Hematopoietic multipotent progenitor cell treated with erythropoietin and hydrocortisone succinate and interleukin-3 and kit ligand, for 6 days (in vitro differentiated cells): ENCODE results near the gene CMBL.
"Not testable (repeated sequence)": the region's sequence is repeated elsewhere in the genome, so short reads cannot be mapped to it uniquely, and the experiment has no call there.

ENCODE experiments used
- DNase-seq: peaks from one replicate; pipeline ENCODE4 v3.0.0-alpha.2; 2015

CMBL gene

DNA sequence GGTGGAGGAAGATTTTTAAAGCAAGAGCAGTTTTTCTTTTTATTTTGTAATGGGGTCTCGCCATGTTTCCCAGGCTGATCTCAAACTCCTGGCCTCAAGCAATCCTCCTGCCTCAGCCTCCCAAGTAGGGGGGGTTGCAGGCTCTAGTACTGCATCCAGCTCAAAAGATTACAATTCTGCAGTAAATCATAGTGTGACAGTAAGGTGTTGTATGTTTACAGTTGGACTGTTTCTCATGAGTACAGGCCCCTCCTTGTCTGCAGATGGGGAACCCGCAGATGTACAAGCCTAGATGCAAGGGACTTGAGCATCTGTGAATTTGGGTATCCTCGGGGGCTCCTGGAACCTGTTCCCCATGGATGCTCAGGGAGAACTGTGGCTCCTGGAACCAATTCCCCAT is 54.3 kb downstream of the CMBL start:
- DNase-seq = no peak

DNA sequence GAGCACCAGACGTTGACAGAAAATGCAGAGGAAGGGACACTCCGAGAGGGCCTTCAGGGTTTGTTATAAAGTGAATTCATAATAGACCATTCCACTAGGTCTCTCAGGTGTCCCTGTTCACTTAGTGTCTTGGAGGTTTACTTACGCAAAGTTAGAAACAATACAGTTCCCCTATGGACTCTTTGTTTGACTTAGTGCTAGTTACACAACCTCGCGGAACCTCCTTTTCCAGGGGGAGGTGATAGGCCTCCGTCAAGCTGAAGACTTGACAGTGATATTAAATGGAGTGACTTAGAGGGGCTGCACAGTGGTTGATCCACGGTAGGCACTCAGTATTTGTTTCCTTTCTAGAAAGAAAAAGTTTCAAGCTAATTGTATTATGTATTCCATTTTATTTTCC is 56.3 kb downstream of the CMBL start:
- DNase-seq = no peak

DNA sequence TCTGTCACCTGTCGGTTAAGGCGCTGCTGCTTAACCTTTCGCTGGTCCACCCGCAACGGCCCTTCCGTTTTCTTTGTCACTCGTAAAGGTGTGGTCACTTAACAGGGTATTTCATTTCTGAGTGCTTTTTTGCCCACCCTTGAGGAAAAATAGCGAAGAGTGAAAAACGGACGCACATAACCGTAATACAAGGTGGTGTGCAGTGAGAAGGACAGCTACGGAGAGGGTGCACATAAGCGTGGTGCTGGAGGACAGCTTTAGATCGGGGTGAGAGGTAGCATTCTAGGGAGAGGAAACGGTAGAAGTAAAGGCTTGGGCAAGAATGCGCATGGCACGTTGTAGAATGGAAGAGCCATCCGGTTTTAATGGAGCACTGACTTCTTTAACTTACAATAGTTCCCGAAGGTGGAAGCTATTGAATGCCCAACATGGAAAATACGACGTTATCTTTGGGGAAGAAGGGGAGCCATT is 56.9 kb downstream of the CMBL start:
- peak; percentile 62 for DNase-seq

DNA sequence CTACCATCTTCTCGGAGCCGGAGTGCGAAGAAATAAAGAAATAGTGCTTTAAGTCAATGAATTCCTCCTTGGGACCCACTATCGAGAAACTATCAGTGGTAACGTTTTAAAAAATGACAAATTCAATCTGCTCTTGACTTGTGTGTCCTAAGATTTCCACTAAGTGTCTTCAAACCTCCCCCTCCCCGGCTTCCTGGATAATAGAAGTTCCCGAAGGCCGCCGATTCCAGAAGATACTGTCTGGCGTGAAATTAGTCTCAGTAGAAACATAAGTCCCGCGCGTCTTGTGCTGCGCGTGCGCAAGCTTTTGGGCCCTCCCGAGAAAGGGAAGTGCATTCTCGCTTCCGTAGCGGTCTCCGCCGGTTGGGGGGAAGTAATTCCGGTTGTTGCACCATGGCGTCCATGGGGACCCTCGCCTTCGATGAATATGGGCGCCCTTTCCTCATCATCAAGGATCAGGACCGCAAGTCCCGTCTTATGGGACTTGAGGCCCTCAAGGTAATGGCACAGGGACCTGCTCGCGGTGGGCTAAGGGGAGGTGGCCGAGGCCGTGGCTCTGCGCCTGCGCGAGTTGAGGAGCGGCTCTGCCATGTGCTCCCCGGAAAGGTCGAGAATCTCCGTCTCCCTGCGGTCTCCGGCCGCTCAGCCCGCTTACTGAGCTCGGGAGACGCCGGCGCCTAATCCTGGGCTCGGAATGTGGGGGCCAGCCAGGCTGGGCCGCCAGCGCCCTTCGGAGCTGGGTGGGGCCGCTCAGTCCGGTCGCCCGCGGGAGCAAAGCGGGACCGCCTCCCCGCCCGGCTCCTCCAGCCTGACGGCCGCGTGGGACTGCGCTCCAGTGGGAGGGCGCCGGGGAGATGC is 57.5 kb downstream of the CMBL start, which contains the start of gene CCT5:
CCT5 (plus strand) TSS at position 333 of the 858 bp plus-strand sequence; CDS start at position 394, 61 bp downstream.
- peak; percentile 99 for DNase-seq

DNA sequence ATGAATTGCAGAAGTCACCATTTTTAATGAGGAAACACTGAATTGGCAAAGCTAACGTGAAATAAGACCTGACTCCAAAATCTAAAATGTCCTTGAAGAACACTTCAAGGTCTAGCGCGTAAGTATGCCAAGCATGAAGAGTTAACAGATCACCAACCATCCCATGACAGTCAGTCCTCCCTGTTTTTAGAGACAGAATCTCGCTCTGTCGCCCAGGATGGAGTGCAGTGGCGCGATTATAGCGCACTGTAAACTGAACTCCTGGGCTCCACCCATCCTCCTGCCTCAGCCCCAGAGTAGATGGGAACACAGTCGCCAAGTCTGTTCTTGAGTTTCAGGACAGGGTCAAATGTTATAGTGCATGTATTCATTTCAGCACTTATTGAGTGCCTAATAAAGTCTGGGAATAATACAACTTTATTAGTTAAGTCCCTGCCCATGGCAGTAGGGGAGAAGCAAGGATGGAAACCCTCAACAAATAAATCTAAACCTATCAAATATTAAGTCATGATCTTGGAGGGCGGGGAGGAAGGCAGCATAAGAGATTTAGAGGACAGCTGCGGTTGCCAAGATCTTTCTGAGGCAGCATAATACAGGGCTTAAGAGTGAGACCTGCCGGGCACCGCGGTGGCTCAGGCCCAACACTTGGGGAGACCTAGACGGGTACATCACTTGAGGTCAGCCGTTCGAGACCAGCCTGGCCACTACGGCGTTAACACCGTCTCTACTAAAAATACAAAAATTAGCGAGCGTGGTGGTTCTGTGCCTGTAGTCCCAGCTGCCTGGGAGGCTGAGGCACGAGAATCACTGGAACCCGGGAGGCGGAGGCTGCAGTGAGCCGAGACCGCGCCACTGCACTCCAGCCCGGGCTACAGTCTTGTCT is 59.1 kb downstream of the CMBL start:
- peak; percentile 44 for DNase-seq

DNA sequence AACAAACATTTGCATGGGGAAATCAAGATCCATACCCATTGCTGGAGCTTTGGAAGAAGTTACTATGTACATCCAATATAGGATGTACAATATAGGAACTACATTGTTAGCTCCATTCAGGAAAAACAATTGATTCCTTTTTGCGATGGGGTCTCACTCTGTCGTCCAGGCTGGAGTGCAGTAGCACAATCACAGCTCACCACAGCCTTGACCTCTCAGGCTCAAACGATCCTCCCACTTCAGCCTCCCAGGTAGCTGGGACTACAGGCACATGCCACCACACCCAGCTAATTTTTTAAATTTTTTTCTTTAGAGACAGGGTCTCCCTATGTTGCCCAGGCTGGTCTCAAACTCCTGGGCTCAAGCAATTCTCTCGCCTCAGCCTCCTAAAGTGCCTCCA is 60.5 kb downstream of the CMBL start:
- not testable (repeated sequence) for DNase-seq

DNA sequence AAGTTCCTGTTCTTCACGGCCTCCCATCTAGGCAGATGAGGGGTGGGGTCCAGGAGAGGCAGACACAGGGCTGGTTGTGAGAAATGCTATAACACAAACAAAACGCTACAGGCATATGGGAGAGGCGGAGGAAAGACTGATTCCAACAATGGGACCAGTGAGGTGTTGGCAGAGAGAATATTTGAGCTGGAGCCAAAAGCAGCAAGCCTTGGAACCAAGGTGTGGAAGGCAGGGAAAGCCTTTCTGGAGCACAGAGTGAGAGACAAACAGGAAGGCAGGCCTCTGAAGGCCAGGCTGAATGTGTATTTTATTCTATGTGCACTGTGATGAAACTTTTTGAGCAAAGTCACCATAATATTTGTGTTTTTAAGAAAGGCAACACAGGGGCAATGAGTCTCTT is 60.9 kb downstream of the CMBL start:
- no peak for DNase-seq

DNA sequence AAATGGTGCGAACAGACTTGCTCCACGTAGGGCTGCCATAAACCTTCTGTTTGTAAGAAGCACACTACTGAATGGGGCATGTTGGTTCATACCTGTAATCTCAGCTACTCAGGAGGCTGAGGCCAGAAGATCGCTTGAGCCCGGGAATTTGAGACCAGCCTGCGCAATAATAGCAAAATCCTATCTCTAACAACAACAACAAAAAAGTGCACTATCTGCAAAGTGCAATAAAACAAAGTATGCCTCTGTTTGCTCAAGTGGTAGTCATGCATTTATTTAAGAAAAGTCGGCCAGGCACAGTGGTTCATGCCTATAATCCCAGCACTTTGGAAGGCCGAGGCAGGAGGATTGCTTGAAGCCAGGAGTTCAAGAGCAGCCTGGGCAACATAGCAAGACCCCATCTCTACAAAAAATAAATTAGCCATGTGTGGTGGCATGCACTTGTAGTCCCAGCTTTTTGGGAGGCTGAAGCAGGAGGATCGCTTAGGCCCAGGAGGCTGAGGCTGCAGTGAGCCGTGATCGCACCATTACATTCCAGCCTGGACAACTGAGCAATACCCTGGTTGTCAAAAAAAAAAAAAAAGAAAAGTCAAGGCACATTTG is 63.3 kb downstream of the CMBL start:
- no peak for DNase-seq

DNA sequence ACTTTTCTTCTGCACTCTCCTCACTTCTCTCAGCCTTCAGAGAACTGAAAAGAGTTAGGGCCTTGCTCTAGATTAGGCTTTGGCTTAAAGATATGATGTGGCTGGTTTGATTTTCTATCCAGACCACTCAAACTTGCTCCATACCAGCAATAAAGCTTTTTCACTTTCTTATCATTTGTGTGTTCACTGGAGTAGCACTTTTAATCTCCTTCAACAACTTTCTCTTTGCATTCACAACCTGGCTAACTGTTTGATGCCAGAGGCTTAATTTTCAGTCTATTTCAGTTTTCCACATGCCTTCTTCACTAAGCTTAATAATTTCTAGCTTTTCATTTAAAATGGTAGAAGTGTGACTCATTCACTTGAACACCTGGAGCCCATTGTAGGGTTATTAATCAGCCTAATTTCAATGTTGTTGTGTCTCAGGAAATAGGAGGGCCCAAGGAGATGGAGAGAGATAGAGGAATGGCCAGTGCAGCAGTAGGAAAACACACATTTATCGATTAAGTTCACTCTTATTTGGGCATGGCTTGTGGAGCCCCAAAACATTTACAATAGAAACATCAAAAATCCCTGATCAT is 64.0 kb downstream of the CMBL start:
- no peak for DNase-seq

DNA sequence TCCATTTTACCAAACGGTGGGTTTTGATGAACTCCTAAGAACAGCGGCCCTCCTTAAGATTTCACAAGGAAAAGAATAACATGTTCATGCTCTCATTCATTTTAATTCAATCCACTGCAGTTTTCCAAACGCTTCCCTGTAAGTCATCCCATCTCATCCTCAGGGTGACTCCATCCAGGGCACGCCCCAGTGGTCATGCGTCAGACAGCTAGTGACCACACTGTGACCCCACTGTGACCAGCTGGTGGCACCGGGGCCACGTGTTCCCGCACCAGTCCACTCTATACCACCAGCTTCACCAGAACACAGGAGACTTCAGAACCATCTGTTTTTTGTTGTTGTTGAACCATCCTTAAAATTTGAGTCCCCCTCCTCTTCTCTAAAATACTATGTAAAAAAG is 72.4 kb downstream of the CMBL start:
- no peak for DNase-seq

DNA sequence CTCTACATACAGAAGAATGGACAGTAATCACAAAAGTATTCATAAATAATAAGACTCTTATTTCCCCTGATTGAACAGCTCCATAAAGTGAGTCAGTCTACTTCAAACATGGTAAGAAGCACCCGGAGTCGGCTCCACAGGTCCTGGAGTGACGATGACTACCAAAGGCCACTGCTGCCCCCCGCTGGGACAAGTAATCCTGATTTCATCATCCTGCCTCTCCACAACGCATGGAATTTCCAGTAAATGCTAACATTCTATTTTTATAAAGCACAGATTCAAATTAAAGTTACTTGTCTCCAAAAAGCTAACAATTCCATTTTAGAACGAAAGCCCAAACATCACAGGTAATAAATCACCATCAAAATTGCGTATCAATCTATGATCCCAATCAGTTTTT is 74.2 kb downstream of the CMBL start:
- DNase-seq = no peak

DNA sequence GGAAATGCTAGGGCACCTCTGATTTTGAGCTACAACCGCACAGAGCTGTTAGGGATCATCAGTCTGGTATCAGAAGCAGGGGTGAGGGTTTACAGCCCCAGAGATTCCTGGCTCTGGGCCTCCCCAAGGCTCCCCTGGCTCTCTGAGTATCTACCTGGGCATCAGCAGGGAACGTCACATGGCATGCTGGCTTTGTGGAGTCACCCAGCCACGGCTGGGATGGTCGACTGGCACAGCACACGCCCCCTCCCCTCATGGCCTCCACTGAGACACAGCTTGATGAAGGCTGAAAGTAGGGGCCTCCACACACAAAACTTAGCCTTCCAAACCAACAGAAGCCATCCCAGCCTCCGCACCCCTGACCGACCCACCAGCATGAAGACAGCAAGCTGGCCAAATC is 74.7 kb downstream of the CMBL start:
- DNase-seq = no peak

DNA sequence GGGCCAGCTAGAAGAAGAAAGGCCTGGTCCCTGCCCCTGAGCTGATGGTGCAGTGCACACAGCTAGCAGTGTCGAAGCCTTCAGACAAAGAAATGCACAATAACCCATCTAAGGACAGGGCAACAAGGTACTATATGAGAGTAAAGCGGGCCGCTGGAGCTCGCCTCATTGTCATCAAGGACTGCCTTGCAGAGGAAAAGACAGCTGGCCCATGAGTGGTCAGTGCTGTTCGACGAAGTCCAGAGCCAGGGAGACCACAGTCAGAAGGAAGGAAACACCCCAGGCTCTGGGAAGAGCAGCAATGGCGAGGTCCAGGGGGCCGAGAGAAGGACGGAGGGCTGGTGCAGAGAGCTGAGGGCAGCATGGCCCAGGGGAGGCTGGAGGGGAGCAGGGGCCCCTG is 75.3 kb downstream of the CMBL start:
- no peak for DNase-seq

DNA sequence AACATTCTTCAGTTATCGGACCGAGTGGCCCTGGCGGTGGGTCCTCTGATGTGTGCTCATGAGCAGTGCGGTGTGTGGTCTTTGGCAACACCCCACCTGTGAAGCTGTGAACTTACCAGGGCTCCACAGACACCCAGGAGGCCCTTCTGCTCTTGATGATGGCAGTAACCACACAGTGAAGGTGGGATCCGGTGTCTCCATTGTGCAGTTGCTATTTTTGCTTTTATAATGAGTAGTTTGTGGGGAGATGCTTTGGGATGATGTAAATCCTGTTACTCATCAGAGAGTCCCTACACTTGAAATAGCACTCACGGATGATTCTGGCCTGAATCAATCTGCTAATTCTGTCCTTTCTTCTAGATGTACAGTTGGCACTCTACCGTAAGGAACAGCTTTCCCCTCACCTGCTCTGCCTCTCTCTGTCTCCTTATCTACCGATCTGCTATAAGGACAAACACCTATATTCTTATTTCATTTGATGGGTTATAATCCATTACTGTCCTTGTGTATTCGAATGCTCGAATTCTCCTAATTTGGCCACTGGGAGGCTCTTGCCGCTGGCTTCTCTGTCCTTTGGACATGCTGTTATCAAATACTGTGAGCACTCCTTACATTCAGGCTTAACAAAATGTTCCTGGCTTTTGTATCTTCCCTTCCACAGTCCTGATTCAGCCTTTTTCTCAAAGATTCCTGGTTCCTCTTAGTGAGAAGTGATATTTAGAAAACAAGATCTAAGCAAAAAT is 78.2 kb downstream of the CMBL start:
- DNase-seq = peak; percentile 15

DNA sequence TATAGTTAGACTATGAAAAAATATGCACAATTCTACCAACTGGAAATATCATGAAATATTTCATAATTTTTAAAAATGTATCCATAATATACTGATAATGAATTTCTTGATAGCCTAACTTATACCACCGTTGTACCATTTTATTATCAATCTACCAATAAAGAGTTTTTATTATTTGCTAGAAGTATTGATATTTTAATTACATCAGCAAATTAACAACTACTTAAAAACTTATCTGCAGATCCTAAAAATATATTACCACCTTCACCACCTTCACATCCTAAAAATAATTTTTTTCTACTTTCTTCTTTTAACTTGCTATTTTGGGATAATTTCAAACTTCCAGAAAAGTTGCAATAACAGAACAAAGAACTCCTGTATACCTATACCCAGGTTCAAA is 79.4 kb downstream of the CMBL start:
- no peak for DNase-seq
